HCT116 (cell line): ENCODE results near the gene CIB4.

Source experiments
- CTCF ChIP-seq, 3 experiments: fragments of 200-600 bp in 1 of 3; sonication (generic) in 1 of 3; IDR thresholded peaks in 2 of 3; conservative IDR thresholded peaks in 1 of 3; 2 replicates each; pipeline ENCODE4 v1.5.1; 2012 to 2017; ENCODE audit warnings: low read depth in 2 of 3, low read length in 2 of 3, antibody characterized with exemption in 1 of 3, borderline replicate concordance in 1 of 3, control low read depth in 1 of 3, mild to moderate bottlenecking in 1 of 3, mixed read lengths in 1 of 3, mixed run types in 1 of 3, moderate library complexity in 1 of 3; ENCODE audit not compliant: insufficient read depth in 1 of 3
- EGR1 ChIP-seq: IDR thresholded peaks from 2 replicates; pipeline ENCODE4 v1.6.1; 2012; ENCODE audit warnings: low read depth
- ELF1 ChIP-seq: IDR thresholded peaks from 2 replicates; pipeline ENCODE4 v1.6.1; 2012; ENCODE audit warnings: low read depth, borderline replicate concordance
- EZH2 ChIP-seq: fragments of 200-600 bp; sonication (generic); IDR thresholded peaks from 2 replicates; pipeline ENCODE4 v1.6.1; 2017; ENCODE audit warnings: antibody characterized with exemption, mixed run types
- EZH2phosphoT487 ChIP-seq: fragments of 200-600 bp; IDR thresholded peaks from 2 replicates; pipeline ENCODE4 v1.6.1; 2018; ENCODE audit warnings: antibody characterized with exemption, borderline replicate concordance
- POLR2A ChIP-seq: IDR thresholded peaks from 2 replicates; pipeline ENCODE4 v1.7.0; 2011; ENCODE audit warnings: borderline replicate concordance; ENCODE audit not compliant: insufficient read depth, insufficient read length; ENCODE audit errors: extremely low read depth
- POLR2AphosphoS5 ChIP-seq: IDR thresholded peaks from 2 replicates; pipeline ENCODE4 v1.6.1; 2011; ENCODE audit warnings: mild to moderate bottlenecking, low read depth, low read length, moderate library complexity
- RAD21 ChIP-seq: IDR thresholded peaks from 2 replicates; pipeline ENCODE4 v1.6.1; 2012; ENCODE audit warnings: low read depth, mild to moderate bottlenecking
- SP1 ChIP-seq: IDR thresholded peaks from 2 replicates; pipeline ENCODE4 v1.6.1; 2012; ENCODE audit warnings: low read depth
- TCF7L2 ChIP-seq: IDR thresholded peaks from 2 replicates; pipeline ENCODE4 v1.7.0; 2011; ENCODE audit warnings: borderline replicate concordance, inconsistent platforms; ENCODE audit not compliant: insufficient read depth, insufficient read length; ENCODE audit errors: extremely low read depth
- YY1 ChIP-seq: IDR thresholded peaks from 2 replicates; pipeline ENCODE4 v1.6.1; 2011; ENCODE audit warnings: low read length, low read depth, moderate library complexity, mild to moderate bottlenecking; ENCODE audit not compliant: insufficient replicate concordance; ENCODE audit errors: extremely low read depth
- ZBTB33 ChIP-seq: IDR thresholded peaks from 2 replicates; pipeline ENCODE4 v1.6.1; 2011; ENCODE audit warnings: mild to moderate bottlenecking, low read length, moderate library complexity; ENCODE audit not compliant: insufficient replicate concordance; ENCODE audit errors: extremely low read depth
- TF ChIP-seq, protein P1 (sequence below): IDR thresholded peaks from 2 replicates; pipeline ENCODE4 v1.6.1; 2012
- TF ChIP-seq, protein P2 (sequence below): IDR thresholded peaks from 2 replicates; pipeline ENCODE4 v1.6.1; 2012; ENCODE audit warnings: low read depth

DNA sequence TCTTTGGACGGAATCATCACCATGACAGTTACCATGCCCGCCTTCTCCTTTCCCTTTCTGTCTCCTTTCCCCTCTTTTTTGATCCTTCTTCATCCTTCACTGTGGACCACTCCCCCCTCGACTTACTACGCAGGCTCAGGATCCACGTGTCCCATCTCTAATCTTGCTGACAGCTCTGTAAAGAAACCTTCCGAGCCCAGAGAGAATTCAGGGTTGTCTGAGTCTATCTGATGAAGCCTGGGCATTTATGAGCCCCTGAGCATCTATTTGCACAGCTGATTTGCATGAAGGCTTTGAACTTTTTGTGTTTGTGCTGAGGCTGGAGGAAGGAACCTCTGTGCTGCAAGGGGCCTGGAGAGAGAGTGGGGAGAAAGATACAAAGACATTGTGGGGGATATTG lies 50.7 kb downstream of the CIB4 start:
- TF ChIP-seq POLR2A: no peak
- TF ChIP-seq CTCF (IDR thresholded peaks at IDR 0.05 in 2 of 3, conservative IDR thresholded peaks at IDR 0.05 in 1 of 3; ENCODE audit: borderline replicate concordance in 1 of 3, insufficient read depth in 1 of 3, low read depth in 2 of 3, low read length in 2 of 3): no peak
- TF ChIP-seq POLR2AphosphoS5: no peak
- TF ChIP-seq EZH2: no peak
- TF ChIP-seq, protein P1, sequence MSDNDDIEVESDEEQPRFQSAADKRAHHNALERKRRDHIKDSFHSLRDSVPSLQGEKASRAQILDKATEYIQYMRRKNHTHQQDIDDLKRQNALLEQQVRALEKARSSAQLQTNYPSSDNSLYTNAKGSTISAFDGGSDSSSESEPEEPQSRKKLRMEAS: no peak
- no peak for TF ChIP-seq RAD21
- TF ChIP-seq YY1: no peak
- TF ChIP-seq ELF1: no peak
- no peak for TF ChIP-seq EZH2phosphoT487
- TF ChIP-seq SP1: no peak
- TF ChIP-seq ZBTB33: no peak
- TF ChIP-seq, protein P2, sequence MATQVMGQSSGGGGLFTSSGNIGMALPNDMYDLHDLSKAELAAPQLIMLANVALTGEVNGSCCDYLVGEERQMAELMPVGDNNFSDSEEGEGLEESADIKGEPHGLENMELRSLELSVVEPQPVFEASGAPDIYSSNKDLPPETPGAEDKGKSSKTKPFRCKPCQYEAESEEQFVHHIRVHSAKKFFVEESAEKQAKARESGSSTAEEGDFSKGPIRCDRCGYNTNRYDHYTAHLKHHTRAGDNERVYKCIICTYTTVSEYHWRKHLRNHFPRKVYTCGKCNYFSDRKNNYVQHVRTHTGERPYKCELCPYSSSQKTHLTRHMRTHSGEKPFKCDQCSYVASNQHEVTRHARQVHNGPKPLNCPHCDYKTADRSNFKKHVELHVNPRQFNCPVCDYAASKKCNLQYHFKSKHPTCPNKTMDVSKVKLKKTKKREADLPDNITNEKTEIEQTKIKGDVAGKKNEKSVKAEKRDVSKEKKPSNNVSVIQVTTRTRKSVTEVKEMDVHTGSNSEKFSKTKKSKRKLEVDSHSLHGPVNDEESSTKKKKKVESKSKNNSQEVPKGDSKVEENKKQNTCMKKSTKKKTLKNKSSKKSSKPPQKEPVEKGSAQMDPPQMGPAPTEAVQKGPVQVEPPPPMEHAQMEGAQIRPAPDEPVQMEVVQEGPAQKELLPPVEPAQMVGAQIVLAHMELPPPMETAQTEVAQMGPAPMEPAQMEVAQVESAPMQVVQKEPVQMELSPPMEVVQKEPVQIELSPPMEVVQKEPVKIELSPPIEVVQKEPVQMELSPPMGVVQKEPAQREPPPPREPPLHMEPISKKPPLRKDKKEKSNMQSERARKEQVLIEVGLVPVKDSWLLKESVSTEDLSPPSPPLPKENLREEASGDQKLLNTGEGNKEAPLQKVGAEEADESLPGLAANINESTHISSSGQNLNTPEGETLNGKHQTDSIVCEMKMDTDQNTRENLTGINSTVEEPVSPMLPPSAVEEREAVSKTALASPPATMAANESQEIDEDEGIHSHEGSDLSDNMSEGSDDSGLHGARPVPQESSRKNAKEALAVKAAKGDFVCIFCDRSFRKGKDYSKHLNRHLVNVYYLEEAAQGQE: no peak
- TF ChIP-seq EGR1: no peak
- TF ChIP-seq TCF7L2: no peak
